GM18861 (cell line): ENCODE data around the gene PIH1D1.
A peak's percentile ranks its signal among the peaks of the same experiment; 100 is the strongest.

Source experiments
- ATAC-seq: cut with Tn5 transposase; IDR thresholded peaks from one replicate; pipeline ENCODE4 v1.9.1; 2021; ENCODE audit not compliant: unreplicated experiment

The PIH1D1 gene

GRCh38 chr19:49451430-49452181 is at the start of gene PIH1D1:
Gene PIH1D1, minus strand, starts transcription at chr19:49451814. Its CDS starts 240 bp downstream, at chr19:49451574.
- ATAC-seq: peak; percentile 62

- ATAC-seq: no peak
These were observed 47.5 kb upstream of the PIH1D1 start for GRCh38 chr19:49499030-49499670.

- no peak for ATAC-seq
These were observed 46.9 kb upstream of the PIH1D1 start for GRCh38 chr19:49498475-49498874.

GRCh38 chr19:49497789-49498103 is 46.1 kb upstream of the PIH1D1 start:
- no peak for ATAC-seq

GRCh38 chr19:49497047-49497788 is 45.6 kb upstream of the PIH1D1 start:
- ATAC-seq: no peak

GRCh38 chr19:49496574-49497008 is 45.0 kb upstream of the PIH1D1 start:
- no peak for ATAC-seq

- ATAC-seq: no peak
These were observed 41.2 kb upstream of the PIH1D1 start for GRCh38 chr19:49492573-49493405.

- ATAC-seq: no peak
These were observed 40.4 kb upstream of the PIH1D1 start for GRCh38 chr19:49491804-49492572.

GRCh38 chr19:49491030-49491803 is 39.6 kb upstream of the PIH1D1 start:
- ATAC-seq: no peak

- no peak for ATAC-seq
These were observed 38.8 kb upstream of the PIH1D1 start for GRCh38 chr19:49490287-49491029.

GRCh38 chr19:49489601-49490167 is 38.1 kb upstream of the PIH1D1 start:
- no peak for ATAC-seq

- no peak for ATAC-seq
These were observed 37.4 kb upstream of the PIH1D1 start for GRCh38 chr19:49488863-49489537.

GRCh38 chr19:49488046-49488862 is 36.6 kb upstream of the PIH1D1 start:
- no peak for ATAC-seq

GRCh38 chr19:49487277-49488045 is 35.8 kb upstream of the PIH1D1 start, which contains the start of gene RPL13A:
Gene RPL13A, plus strand, starts transcription at chr19:49487608. Its CDS starts 22 bp downstream, at chr19:49487630.
- ATAC-seq: peak; percentile 80

- ATAC-seq: no peak
These were observed 35.2 kb upstream of the PIH1D1 start for GRCh38 chr19:49486710-49487276.

- ATAC-seq: no peak
These were observed 34.6 kb upstream of the PIH1D1 start for GRCh38 chr19:49486232-49486631.
